HCT116 (cell line): Measurements from ENCODE around the gene AKNAD1. TPM values are rescaled to one million over a fixed set of nuclear protein-coding genes. Genes with fewer than 3 reads are reported as not detected.

Experiments
- ATAC-seq: fragments of 200-7000 bp; cut with Tn5 transposase; 2 replicates; pipeline ENCODE4 v1.9.1; 2020; ENCODE audit warnings: mild to moderate bottlenecking, moderate library complexity
- BruUV-seq: library from RNA; stranded (reverse); fragments of 400-500 nt; replicated peaks from 2 replicates; lab custom pipeline; 2021; lab: Mats Ljungman, UMichigan
- CTCF ChIA-PET: fragments of 300-600 bp; sonication (Branson Sonifier 250); formaldehyde crosslinking; loops from one replicate; lab custom pipeline; 2021; ENCODE audit warnings: antibody characterized with exemption; lab: Charles Lee
- POLR2A ChIA-PET: fragments of 300-600, 350-600 bp; sonication (Branson Sonifier 250); formaldehyde crosslinking; loops from one replicate; lab custom pipeline; 2021; ENCODE audit warnings: antibody characterized with exemption; lab: Charles Lee
- RAD21 ChIA-PET, 2 experiments: fragments of 300-600 bp; sonication (Branson Sonifier 250); formaldehyde crosslinking; loops; one replicate each; lab custom pipeline; 2023; ENCODE audit warnings: low total read pairs in 2 of 2; ENCODE audit not compliant: uncharacterized antibody in 2 of 2, unreplicated experiment in 2 of 2, low non-redundant PET in 1 of 2; lab: Charles Lee
- DNase-seq: peaks from one replicate; pipeline ENCODE4 v3.0.0-alpha.2; 2010; ENCODE audit warnings: low read depth, low spot score
- H2AFZ ChIP-seq: fragments of 200-600 bp; shearing (Covaris generic), sonication (generic); 2 replicates; pipeline ENCODE4 v1.6.1; 2017; ENCODE audit warnings: low read depth, mixed run types, mixed read lengths, antibody characterized with exemption, low read length; ENCODE audit not compliant: poor library complexity, severe bottlenecking
- H3K27ac ChIP-seq: 2 replicates; pipeline ENCODE4 v1.5.1; 2012; ENCODE audit warnings: low read depth, low read length
- H3K27me3 ChIP-seq: fragments of 200-600 bp; sonication (generic); 2 replicates; pipeline ENCODE4 v1.6.1; 2016; ENCODE audit warnings: mixed run types, low read length, mixed read lengths; ENCODE audit not compliant: insufficient read depth
- H3K36me3 ChIP-seq, 2 experiments: fragments of 200-500 bp in 1 of 2; fragments of 200-600 bp in 1 of 2; sonication (Bioruptor generic) in 1 of 2; sonication (generic) in 1 of 2; 2 replicates each; pipeline versions ENCODE4 v1.5.1 to v1.6.1; 2014 to 2016; ENCODE audit warnings: low read length in 2 of 2, inconsistent platforms in 1 of 2, mixed read lengths in 1 of 2, mixed run types in 1 of 2; ENCODE audit not compliant: insufficient read depth in 2 of 2, control insufficient read depth in 1 of 2
- H3K4me1 ChIP-seq, 2 experiments: fragments of 200-600 bp in 1 of 2; sonication (generic) in 1 of 2; 2 replicates each; pipeline versions ENCODE4 v1.5.1 to v1.6.1; 2012 to 2017; ENCODE audit warnings: low read length in 2 of 2, inconsistent platforms in 1 of 2, mild to moderate bottlenecking in 1 of 2, mixed read lengths in 1 of 2, mixed run types in 1 of 2, moderate library complexity in 1 of 2; ENCODE audit not compliant: insufficient read depth in 2 of 2, control insufficient read depth in 1 of 2
- H3K4me2 ChIP-seq: fragments of 200-600 bp; sonication (generic); 2 replicates; pipeline ENCODE4 v1.6.1; 2017; ENCODE audit warnings: mixed run types, low read length, mixed read lengths
- H3K4me3 ChIP-seq, 2 experiments: fragments of 200-600 bp in 1 of 2; sonication (generic) in 1 of 2; replicated peaks in 1 of 2; 2 replicates each; pipeline ENCODE4 v1.5.1; 2011 to 2016; ENCODE audit warnings: low read length in 2 of 2, control low read depth in 1 of 2, low read depth in 1 of 2, mild to moderate bottlenecking in 1 of 2, mixed read lengths in 1 of 2, mixed run types in 1 of 2
- H3K79me2 ChIP-seq: fragments of 200-600 bp; sonication (generic); 2 replicates; pipeline ENCODE4 v1.6.1; 2017; ENCODE audit warnings: mild to moderate bottlenecking, mixed run types, low read length, moderate library complexity, mixed read lengths; ENCODE audit not compliant: insufficient read depth
- H3K9ac ChIP-seq: fragments of 200-600 bp; sonication (generic); 2 replicates; pipeline ENCODE4 v1.6.1; 2016; ENCODE audit warnings: low read length, mixed read lengths
- H3K9me2 ChIP-seq: fragments of 200-600 bp; sonication (generic), shearing (Covaris generic); 2 replicates; pipeline ENCODE4 v1.6.1; 2017; ENCODE audit warnings: mixed run types, mild to moderate bottlenecking, moderate library complexity; ENCODE audit not compliant: insufficient read depth
- H3K9me3 ChIP-seq, 2 experiments: fragments of 200-500 bp in 1 of 2; fragments of 200-600 bp in 1 of 2; sonication (Bioruptor generic) in 1 of 2; sonication (generic) in 1 of 2; 2 replicates each; pipeline ENCODE4 v1.6.1; 2014 to 2017; ENCODE audit warnings: low read length in 2 of 2, mixed read lengths in 2 of 2, inconsistent platforms in 1 of 2, low read depth in 1 of 2, mild to moderate bottlenecking in 1 of 2, mixed run types in 1 of 2, moderate library complexity in 1 of 2; ENCODE audit not compliant: control insufficient read depth in 1 of 2, insufficient read depth in 1 of 2
- H4K20me1 ChIP-seq: fragments of 200-600 bp; sonication (generic), shearing (Covaris generic); 2 replicates; pipeline ENCODE4 v1.6.1; 2017; ENCODE audit warnings: mixed run types, mild to moderate bottlenecking, moderate library complexity; ENCODE audit not compliant: insufficient read depth
- CEBPB ChIP-seq: IDR thresholded peaks from 2 replicates; pipeline ENCODE4 v1.6.1; 2012; ENCODE audit warnings: low read depth
- EGR1 ChIP-seq: IDR thresholded peaks from 2 replicates; pipeline ENCODE4 v1.6.1; 2012; ENCODE audit warnings: low read depth
- EZH2 ChIP-seq: fragments of 200-600 bp; sonication (generic); IDR thresholded peaks from 2 replicates; pipeline ENCODE4 v1.6.1; 2017; ENCODE audit warnings: antibody characterized with exemption, mixed run types
- EZH2phosphoT487 ChIP-seq: fragments of 200-600 bp; IDR thresholded peaks from 2 replicates; pipeline ENCODE4 v1.6.1; 2018; ENCODE audit warnings: antibody characterized with exemption, borderline replicate concordance
- FOSL1 ChIP-seq: IDR thresholded peaks from 2 replicates; pipeline ENCODE4 v1.6.1; 2012; ENCODE audit warnings: low read depth
- JUND ChIP-seq: IDR thresholded peaks from 2 replicates; pipeline ENCODE4 v1.6.1; 2012
- POLR2A ChIP-seq: IDR thresholded peaks from 2 replicates; pipeline ENCODE4 v1.7.0; 2011; ENCODE audit warnings: borderline replicate concordance; ENCODE audit not compliant: insufficient read depth, insufficient read length; ENCODE audit errors: extremely low read depth
- SIN3A ChIP-seq: IDR thresholded peaks from 2 replicates; pipeline ENCODE4 v1.6.1; 2012; ENCODE audit warnings: low read depth
- SP1 ChIP-seq: IDR thresholded peaks from 2 replicates; pipeline ENCODE4 v1.6.1; 2012; ENCODE audit warnings: low read depth
- SRF ChIP-seq: IDR thresholded peaks from 2 replicates; pipeline ENCODE4 v1.6.1; 2012; ENCODE audit warnings: low read depth
- YY1 ChIP-seq: IDR thresholded peaks from 2 replicates; pipeline ENCODE4 v1.6.1; 2011; ENCODE audit warnings: low read length, low read depth, moderate library complexity, mild to moderate bottlenecking; ENCODE audit not compliant: insufficient replicate concordance; ENCODE audit errors: extremely low read depth
- ZNF274 ChIP-seq: fragments of 200-500 bp; sonication (Bioruptor generic); IDR thresholded peaks from 2 replicates; pipeline ENCODE4 v1.6.1; 2014; ENCODE audit warnings: mild to moderate bottlenecking, low read depth, low read length, inconsistent platforms
- intact Hi-C: fragments of 100-400 bp; cut with micrococcal nuclease; formaldehyde crosslinking; loops from 2 replicates; pipeline ENCODE4 v1.10.0; 2022
- total RNA-seq: library from RNA; stranded (reverse); gene quantifications from one replicate; pipeline ENCODE4 v1.2.1, GENCODE V29; 2021; ENCODE audit not compliant: unreplicated experiment
- TF ChIP-seq, protein P1 (sequence below): IDR thresholded peaks from 2 replicates; pipeline ENCODE4 v1.6.1; 2012
- TF ChIP-seq, protein P2 (sequence below): IDR thresholded peaks from 2 replicates; pipeline ENCODE4 v1.6.1; 2012
- TF ChIP-seq, protein P3 (sequence below), 3 experiments: fragments of 200-600 bp in 1 of 3; sonication (generic) in 1 of 3; IDR thresholded peaks in 2 of 3; conservative IDR thresholded peaks in 1 of 3; 2 replicates each; pipeline ENCODE4 v1.5.1; 2012 to 2017; ENCODE audit warnings: low read depth in 2 of 3, low read length in 2 of 3, antibody characterized with exemption in 1 of 3, borderline replicate concordance in 1 of 3, control low read depth in 1 of 3, mild to moderate bottlenecking in 1 of 3, mixed read lengths in 1 of 3, mixed run types in 1 of 3, moderate library complexity in 1 of 3; ENCODE audit not compliant: insufficient read depth in 1 of 3
- TF ChIP-seq, protein P4 (sequence below): IDR thresholded peaks from 2 replicates; pipeline ENCODE4 v1.6.1; 2012; ENCODE audit warnings: low read depth

The AKNAD1 gene
- total RNA-seq, 1 experiment from 2014 or later: 0.15 TPM

DNA sequence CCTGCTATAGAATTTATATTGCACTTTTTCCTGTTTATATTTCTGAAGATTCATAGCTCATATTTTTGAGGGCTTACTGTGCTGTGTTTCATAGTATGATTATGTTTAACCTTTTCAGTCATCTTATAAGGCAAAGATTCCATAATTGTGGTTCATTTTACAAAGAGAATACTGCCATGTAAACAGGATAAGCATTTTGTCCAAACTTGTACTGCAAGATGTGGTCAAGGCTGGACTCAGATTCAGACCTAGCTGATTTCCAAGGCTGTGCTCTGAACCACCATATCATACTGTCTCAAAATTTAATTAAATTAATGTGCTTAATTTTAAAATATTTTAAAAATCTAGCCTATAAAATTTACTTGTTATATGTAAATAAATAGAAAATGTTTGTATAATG is 79.1 kb downstream of the AKNAD1 start:
- H2AFZ ChIP-seq: no peak overlapping the region
- BruUV-seq: no TSS peak
- no peaks in the 10 kb centered on the region for H3K79me2 ChIP-seq
- H3K36me3 ChIP-seq: peaks cover under 1 to 5% of the 10 kb centered on the region in 2 experiments; a peak in 3 of 4 replicates
- ATAC-seq: no peak
- H3K4me2 ChIP-seq: no peak overlapping the region
- TF ChIP-seq, protein P1, sequence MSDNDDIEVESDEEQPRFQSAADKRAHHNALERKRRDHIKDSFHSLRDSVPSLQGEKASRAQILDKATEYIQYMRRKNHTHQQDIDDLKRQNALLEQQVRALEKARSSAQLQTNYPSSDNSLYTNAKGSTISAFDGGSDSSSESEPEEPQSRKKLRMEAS: no peak
- no peak for TF ChIP-seq CEBPB
- TF ChIP-seq FOSL1: no peak
- TF ChIP-seq EZH2: no peak
- no peak for TF ChIP-seq ZNF274
- TF ChIP-seq SP1: no peak
- no peak for TF ChIP-seq POLR2A
- TF ChIP-seq, all 23 proteins: peak for 0
- ChIA-PET RAD21 (no interaction called here), CTCF (no interaction called here), POLR2A (interaction anchor here (0.5 kb wide), 1 partner anchor 13 kb away, joined by 3 read pairs; no protein-coding TSS in a partner anchor)
- Histone ChIP-seq H3K4me3 (no peak overlapping the region), H3K9me2 (no peaks in the 10 kb centered on the region), H3K9ac (no peak overlapping the region), H4K20me1 (no peaks in the 10 kb centered on the region), H3K27ac (no peak overlapping the region), H3K9me3 (no peaks in the 10 kb centered on the region), H3K4me1 (no peaks in the 10 kb centered on the region), H3K27me3 (no peaks in the 10 kb centered on the region)
- DNase-seq: no peak
- intact Hi-C loops: no loop called here

DNA sequence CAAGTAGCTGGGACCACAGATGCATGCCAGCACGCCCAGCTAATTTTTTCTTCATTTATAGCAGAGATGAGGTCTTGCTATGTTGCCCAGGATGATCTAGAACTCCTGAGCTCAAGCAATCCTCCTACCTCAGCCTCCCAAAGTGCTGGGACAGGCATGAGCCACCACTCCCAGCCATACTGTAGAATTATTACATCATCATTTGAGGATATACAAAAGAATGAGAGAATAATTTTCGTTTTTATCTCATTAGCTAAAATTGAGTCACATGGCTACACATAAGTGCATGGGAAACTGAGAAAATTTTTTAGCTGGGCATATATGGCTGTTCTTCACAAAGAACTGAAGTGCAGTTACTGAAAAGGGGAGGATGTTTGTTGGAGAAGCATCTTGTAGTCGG is 89.2 kb downstream of the AKNAD1 start:
- Histone ChIP-seq H3K9me2 (no peaks in the 10 kb centered on the region), H3K27me3 (no peaks in the 10 kb centered on the region), H3K9me3 (no peaks in the 10 kb centered on the region), H3K79me2 (no peaks in the 10 kb centered on the region), H3K4me3 (no peak overlapping the region), H2AFZ (no peak overlapping the region), H3K27ac (no peak overlapping the region), H3K4me1 (no peaks in the 10 kb centered on the region), H3K9ac (no peak overlapping the region), H4K20me1 (no peaks in the 10 kb centered on the region), H3K4me2 (no peak overlapping the region), H3K36me3 (no peaks in the 10 kb centered on the region; a peak in 1 of 4 replicates)
- no TSS peak for BruUV-seq
- ATAC-seq: no peak
- POLR2A ChIA-PET: no interaction called here
- RAD21 ChIA-PET: no interaction called here
- DNase-seq: no peak
- CTCF ChIA-PET: no interaction called here
- intact Hi-C loops: no loop called here
- TF ChIP-seq, protein P2, sequence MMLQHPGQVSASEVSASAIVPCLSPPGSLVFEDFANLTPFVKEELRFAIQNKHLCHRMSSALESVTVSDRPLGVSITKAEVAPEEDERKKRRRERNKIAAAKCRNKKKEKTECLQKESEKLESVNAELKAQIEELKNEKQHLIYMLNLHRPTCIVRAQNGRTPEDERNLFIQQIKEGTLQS: no peak
- TF ChIP-seq SP1 (no peak), EGR1 (no peak), SIN3A (no peak), EZH2phosphoT487 (no peak), POLR2A (no peak), JUND (no peak), SRF (no peak), CEBPB (no peak), YY1 (no peak)
- TF ChIP-seq, protein P3, sequence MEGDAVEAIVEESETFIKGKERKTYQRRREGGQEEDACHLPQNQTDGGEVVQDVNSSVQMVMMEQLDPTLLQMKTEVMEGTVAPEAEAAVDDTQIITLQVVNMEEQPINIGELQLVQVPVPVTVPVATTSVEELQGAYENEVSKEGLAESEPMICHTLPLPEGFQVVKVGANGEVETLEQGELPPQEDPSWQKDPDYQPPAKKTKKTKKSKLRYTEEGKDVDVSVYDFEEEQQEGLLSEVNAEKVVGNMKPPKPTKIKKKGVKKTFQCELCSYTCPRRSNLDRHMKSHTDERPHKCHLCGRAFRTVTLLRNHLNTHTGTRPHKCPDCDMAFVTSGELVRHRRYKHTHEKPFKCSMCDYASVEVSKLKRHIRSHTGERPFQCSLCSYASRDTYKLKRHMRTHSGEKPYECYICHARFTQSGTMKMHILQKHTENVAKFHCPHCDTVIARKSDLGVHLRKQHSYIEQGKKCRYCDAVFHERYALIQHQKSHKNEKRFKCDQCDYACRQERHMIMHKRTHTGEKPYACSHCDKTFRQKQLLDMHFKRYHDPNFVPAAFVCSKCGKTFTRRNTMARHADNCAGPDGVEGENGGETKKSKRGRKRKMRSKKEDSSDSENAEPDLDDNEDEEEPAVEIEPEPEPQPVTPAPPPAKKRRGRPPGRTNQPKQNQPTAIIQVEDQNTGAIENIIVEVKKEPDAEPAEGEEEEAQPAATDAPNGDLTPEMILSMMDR (IDR thresholded peaks at IDR 0.05 in 2 of 3, conservative IDR thresholded peaks at IDR 0.05 in 1 of 3; ENCODE audit: borderline replicate concordance in 1 of 3, insufficient read depth in 1 of 3, low read depth in 2 of 3, low read length in 2 of 3): no peak
- TF ChIP-seq, protein P4, sequence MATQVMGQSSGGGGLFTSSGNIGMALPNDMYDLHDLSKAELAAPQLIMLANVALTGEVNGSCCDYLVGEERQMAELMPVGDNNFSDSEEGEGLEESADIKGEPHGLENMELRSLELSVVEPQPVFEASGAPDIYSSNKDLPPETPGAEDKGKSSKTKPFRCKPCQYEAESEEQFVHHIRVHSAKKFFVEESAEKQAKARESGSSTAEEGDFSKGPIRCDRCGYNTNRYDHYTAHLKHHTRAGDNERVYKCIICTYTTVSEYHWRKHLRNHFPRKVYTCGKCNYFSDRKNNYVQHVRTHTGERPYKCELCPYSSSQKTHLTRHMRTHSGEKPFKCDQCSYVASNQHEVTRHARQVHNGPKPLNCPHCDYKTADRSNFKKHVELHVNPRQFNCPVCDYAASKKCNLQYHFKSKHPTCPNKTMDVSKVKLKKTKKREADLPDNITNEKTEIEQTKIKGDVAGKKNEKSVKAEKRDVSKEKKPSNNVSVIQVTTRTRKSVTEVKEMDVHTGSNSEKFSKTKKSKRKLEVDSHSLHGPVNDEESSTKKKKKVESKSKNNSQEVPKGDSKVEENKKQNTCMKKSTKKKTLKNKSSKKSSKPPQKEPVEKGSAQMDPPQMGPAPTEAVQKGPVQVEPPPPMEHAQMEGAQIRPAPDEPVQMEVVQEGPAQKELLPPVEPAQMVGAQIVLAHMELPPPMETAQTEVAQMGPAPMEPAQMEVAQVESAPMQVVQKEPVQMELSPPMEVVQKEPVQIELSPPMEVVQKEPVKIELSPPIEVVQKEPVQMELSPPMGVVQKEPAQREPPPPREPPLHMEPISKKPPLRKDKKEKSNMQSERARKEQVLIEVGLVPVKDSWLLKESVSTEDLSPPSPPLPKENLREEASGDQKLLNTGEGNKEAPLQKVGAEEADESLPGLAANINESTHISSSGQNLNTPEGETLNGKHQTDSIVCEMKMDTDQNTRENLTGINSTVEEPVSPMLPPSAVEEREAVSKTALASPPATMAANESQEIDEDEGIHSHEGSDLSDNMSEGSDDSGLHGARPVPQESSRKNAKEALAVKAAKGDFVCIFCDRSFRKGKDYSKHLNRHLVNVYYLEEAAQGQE: no peak
